Panc1 (cell line): ENCODE results near the gene METTL6. TPM values are rescaled to one million over a fixed set of nuclear protein-coding genes. Genes with fewer than 3 reads are reported as not detected.
A peak's percentile ranks its signal among the peaks of the same experiment; 100 is the strongest.
"Not testable (repeated sequence)": the region's sequence is repeated elsewhere in the genome, so short reads cannot be mapped to it uniquely, and the experiment has no call there.

ENCODE experiments used
- ATAC-seq: fragments of 200-7000 bp; cut with Tn5 transposase; 2 replicates; pipeline ENCODE4 v1.9.1; 2020; ENCODE audit warnings: mild to moderate bottlenecking, moderate library complexity
- BruUV-seq: library from RNA; stranded (reverse); fragments of 400-500 nt; replicated peaks from 2 replicates; lab custom pipeline; 2021; lab: Mats Ljungman, UMichigan
- CTCF ChIA-PET: fragments of 300-600 bp; sonication (Branson Sonifier 250); formaldehyde crosslinking; loops from one replicate; lab custom pipeline; 2022; ENCODE audit warnings: antibody characterized with exemption; lab: Charles Lee
- POLR2A ChIA-PET: fragments of 300-600 bp; sonication (Branson Sonifier 250); formaldehyde crosslinking; loops from one replicate; lab custom pipeline; 2022; ENCODE audit warnings: antibody characterized with exemption; lab: Charles Lee
- DNase-seq: peaks from one replicate; pipeline ENCODE4 v3.0.0-alpha.2; 2010; ENCODE audit warnings: low read depth, low spot score
- H3K27ac ChIP-seq: 2 replicates; pipeline ENCODE4 v1.5.1; 2011; ENCODE audit warnings: mild to moderate bottlenecking, low read length, inconsistent platforms
- H3K27me3 ChIP-seq: fragments of 200-500 bp; sonication (Bioruptor generic); 2 replicates; pipeline ENCODE4 v1.6.0; 2014; ENCODE audit warnings: low read length, inconsistent platforms; ENCODE audit not compliant: control insufficient read depth, insufficient read depth
- H3K36me3 ChIP-seq: fragments of 200-500 bp; sonication (Bioruptor generic); 2 replicates; pipeline ENCODE4 v1.5.1; 2014; ENCODE audit warnings: inconsistent platforms, mild to moderate bottlenecking, low read length, moderate library complexity; ENCODE audit not compliant: control insufficient read depth, insufficient read depth
- H3K4me1 ChIP-seq: 2 replicates; pipeline ENCODE4 v1.5.1; 2011; ENCODE audit warnings: inconsistent platforms, mild to moderate bottlenecking, low read length, moderate library complexity; ENCODE audit not compliant: control insufficient read depth, insufficient read depth
- H3K4me3 ChIP-seq, 2 experiments: 2 replicates each; pipeline ENCODE4 v1.5.1; 2011 to 2012; ENCODE audit warnings: low read depth in 2 of 2, low read length in 2 of 2, mild to moderate bottlenecking in 2 of 2, inconsistent platforms in 1 of 2, moderate library complexity in 1 of 2
- H3K9me3 ChIP-seq: fragments of 200-500 bp; sonication (Bioruptor generic); 2 replicates; pipeline ENCODE4 v1.5.1; 2014; ENCODE audit warnings: low read depth, mild to moderate bottlenecking, inconsistent platforms, low read length, moderate library complexity; ENCODE audit not compliant: control insufficient read depth, insufficient read depth
- POLR2AphosphoS5 ChIP-seq: IDR thresholded peaks from 2 replicates; pipeline ENCODE4 v1.6.1; 2012; ENCODE audit warnings: mild to moderate bottlenecking, low read depth, low read length, moderate library complexity
- REST ChIP-seq, 2 experiments: IDR thresholded peaks; 2 replicates each; pipeline ENCODE4 v1.6.1; 2011 to 2012; ENCODE audit warnings: low read depth in 2 of 2, control low read depth in 1 of 2, low read length in 1 of 2, mild to moderate bottlenecking in 1 of 2, moderate library complexity in 1 of 2; ENCODE audit not compliant: insufficient read depth in 1 of 2
- SIN3A ChIP-seq: IDR thresholded peaks from 2 replicates; pipeline ENCODE4 v1.6.1; 2012; ENCODE audit warnings: low read depth, mild to moderate bottlenecking, low read length, moderate library complexity, borderline replicate concordance; ENCODE audit not compliant: insufficient read depth
- TCF7L2 ChIP-seq: IDR thresholded peaks from 2 replicates; pipeline ENCODE4 v1.6.1; 2011; ENCODE audit warnings: mild to moderate bottlenecking, low read depth, low read length, inconsistent platforms
- in situ Hi-C: cut with HindIII; loops from 2 replicates; pipeline ENCODE4 v1.10.0; 2016; ENCODE audit warnings: low sequenced_read_pairs, low pct_unique_long_range_greater_than_20kb
- intact Hi-C: fragments of 100-400 bp; cut with micrococcal nuclease; formaldehyde crosslinking; loops from one replicate; pipeline ENCODE4 v1.10.0; 2022; ENCODE audit not compliant: unreplicated experiment
- total RNA-seq: library from RNA; stranded (reverse); gene quantifications from one replicate; pipeline ENCODE4 v1.2.1, GENCODE V29; 2021; ENCODE audit not compliant: unreplicated experiment
- TF ChIP-seq, protein P1 (sequence below): fragments of 450-650 bp; IDR thresholded peaks from 2 replicates; pipeline ENCODE4 v1.5.1; 2017; ENCODE audit warnings: mild to moderate bottlenecking

METTL6 gene
- total RNA-seq, 1 experiment from 2014 or later: 16.5 TPM

DNA sequence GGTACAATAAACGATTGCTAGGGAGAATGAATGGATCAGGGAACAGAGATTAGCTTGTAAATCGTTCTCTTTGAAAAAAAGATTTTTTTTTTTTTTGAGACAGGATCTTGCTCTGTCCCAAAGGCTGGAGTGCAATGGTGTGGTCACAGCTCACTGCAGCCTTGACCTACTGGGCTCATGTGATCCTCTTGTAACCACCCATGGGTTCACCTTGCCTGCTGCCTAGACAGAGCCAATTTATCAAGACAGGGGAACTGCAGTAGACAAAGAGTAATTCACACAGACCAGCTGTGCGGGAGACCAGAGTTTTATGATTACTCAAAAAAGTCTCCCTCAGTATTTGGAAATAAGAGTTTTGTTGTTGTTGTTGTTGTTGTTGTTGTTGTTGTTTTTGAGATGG lies 39.6 kb downstream of the METTL6 start:
- TF ChIP-seq POLR2AphosphoS5 (no peak), TCF7L2 (no peak), REST (IDR thresholded peaks at IDR 0.05; ENCODE audit: insufficient read depth in 1 of 2, low read depth in 2 of 2, low read length in 1 of 2) (no peak), SIN3A (no peak)
- TF ChIP-seq, protein P1, sequence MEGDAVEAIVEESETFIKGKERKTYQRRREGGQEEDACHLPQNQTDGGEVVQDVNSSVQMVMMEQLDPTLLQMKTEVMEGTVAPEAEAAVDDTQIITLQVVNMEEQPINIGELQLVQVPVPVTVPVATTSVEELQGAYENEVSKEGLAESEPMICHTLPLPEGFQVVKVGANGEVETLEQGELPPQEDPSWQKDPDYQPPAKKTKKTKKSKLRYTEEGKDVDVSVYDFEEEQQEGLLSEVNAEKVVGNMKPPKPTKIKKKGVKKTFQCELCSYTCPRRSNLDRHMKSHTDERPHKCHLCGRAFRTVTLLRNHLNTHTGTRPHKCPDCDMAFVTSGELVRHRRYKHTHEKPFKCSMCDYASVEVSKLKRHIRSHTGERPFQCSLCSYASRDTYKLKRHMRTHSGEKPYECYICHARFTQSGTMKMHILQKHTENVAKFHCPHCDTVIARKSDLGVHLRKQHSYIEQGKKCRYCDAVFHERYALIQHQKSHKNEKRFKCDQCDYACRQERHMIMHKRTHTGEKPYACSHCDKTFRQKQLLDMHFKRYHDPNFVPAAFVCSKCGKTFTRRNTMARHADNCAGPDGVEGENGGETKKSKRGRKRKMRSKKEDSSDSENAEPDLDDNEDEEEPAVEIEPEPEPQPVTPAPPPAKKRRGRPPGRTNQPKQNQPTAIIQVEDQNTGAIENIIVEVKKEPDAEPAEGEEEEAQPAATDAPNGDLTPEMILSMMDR: no peak
- Histone ChIP-seq H3K27ac (no peak overlapping the region), H3K36me3 (no peaks in the 10 kb centered on the region), H3K4me3 (no peak overlapping the region), H3K27me3 (no peaks in the 10 kb centered on the region), H3K9me3 (no peaks in the 10 kb centered on the region; the same call in 1 of the 2 replicates), H3K4me1 (no peaks in the 10 kb centered on the region)
- BruUV-seq: no TSS peak
- intact Hi-C loops: no loop called here
- ChIA-PET CTCF (interaction anchor here (0.7 kb wide), 1 partner anchor 75 kb away, joined by 3 read pairs; no protein-coding TSS in a partner anchor), POLR2A (no interaction called here)
- in situ Hi-C loops: no loop called here
- DNase-seq (no peak), ATAC-seq (no peak)

GRCh38 chr3:15387171-15387581 lies 40.2 kb downstream of the METTL6 start:
- intact Hi-C loops: no loop called here
- POLR2A ChIA-PET: no interaction called here
- ATAC-seq: peak; percentile 63
- Histone ChIP-seq H3K27me3 (no peaks in the 10 kb centered on the region), H3K4me3 (no peak overlapping the region), H3K4me1 (no peaks in the 10 kb centered on the region), H3K36me3 (no peaks in the 10 kb centered on the region), H3K27ac (no peak overlapping the region), H3K9me3 (no peaks in the 10 kb centered on the region; the same call in 1 of the 2 replicates)
- in situ Hi-C loops: no loop called here
- CTCF ChIA-PET: interaction anchor here (0.7 kb wide), 1 partner anchor 75 kb away, joined by 3 read pairs; no protein-coding TSS in a partner anchor
- BruUV-seq: no TSS peak
- no peak for TF ChIP-seq SIN3A
- TF ChIP-seq REST (IDR thresholded peaks at IDR 0.05; ENCODE audit: insufficient read depth in 1 of 2, low read depth in 2 of 2, low read length in 1 of 2): no peak
- TF ChIP-seq TCF7L2: no peak
- TF ChIP-seq, protein P1: no peak
- TF ChIP-seq POLR2AphosphoS5: no peak
- no peak for DNase-seq

DNA sequence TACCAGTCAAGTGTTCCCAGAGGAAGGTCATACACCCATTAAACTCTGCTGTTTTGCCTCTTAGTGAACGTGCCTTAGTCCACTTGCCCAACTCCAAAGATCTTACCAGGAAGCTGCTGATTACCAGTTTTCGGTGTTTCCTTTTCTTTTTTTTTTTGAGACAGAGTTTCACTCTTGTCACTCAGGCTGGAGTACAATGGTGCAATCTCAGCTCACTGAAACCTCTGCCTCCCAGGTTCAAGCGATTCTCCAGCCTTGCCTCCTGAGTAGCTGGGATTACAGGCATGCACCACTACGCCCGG lies 40.7 kb downstream of the METTL6 start:
- H3K36me3 ChIP-seq, H3K27me3 ChIP-seq, BruUV-seq, DNase-seq, H3K4me3 ChIP-seq, POLR2A ChIA-PET, H3K9me3 ChIP-seq, CTCF ChIA-PET, in situ Hi-C loops, H3K4me1 ChIP-seq, intact Hi-C loops, ATAC-seq: not testable (repeated sequence)
- 0 out of 2 replicates have a peak overlapping the region, but pooled peaks have one; percentile 39 for H3K27ac ChIP-seq
